K562 (cell line): ENCODE measurements around the gene ATF4. TPM values are rescaled to one million over a fixed set of nuclear protein-coding genes. Genes with fewer than 3 reads are reported as not detected.

Source experiments
- BCLAF1 ChIP-seq, 2 experiments: fragments of 450-650 bp in 1 of 2; IDR thresholded peaks; 2 replicates each; pipeline ENCODE4 v1.6.1; 2011 to 2017; ENCODE audit warnings: low read depth in 2 of 2, antibody characterized with exemption in 1 of 2, borderline replicate concordance in 1 of 2, low read length in 1 of 2, mild to moderate bottlenecking in 1 of 2, mixed read lengths in 1 of 2; ENCODE audit not compliant: control insufficient read depth in 1 of 2
- CBX2 ChIP-seq: fragments of 200-600 bp; sonication (generic); IDR thresholded peaks from one replicate; pipeline ENCODE4 v1.6.1; 2012; ENCODE audit warnings: mild to moderate bottlenecking, low read length, inconsistent platforms; ENCODE audit not compliant: insufficient read depth, poor library complexity, severe bottlenecking
- GTF2E2 ChIP-seq: fragments of 200-800 bp; sonication (Bioruptor generic); IDR thresholded peaks from 2 replicates; pipeline ENCODE4 v1.6.1; 2016; ENCODE audit warnings: missing genetic modification characterization, missing compliant biosample characterization
- HBP1 ChIP-seq: fragments of 450-650 bp; formaldehyde crosslinking; IDR thresholded peaks from 2 replicates; pipeline ENCODE4 v1.4.0; 2022; ENCODE audit warnings: missing genetic modification characterization
- HDGF ChIP-seq: fragments of 450-650 bp; IDR thresholded peaks from 2 replicates; pipeline ENCODE4 v1.6.1; 2016
- HES1 ChIP-seq: fragments of 450-650 bp; IDR thresholded peaks from 2 replicates; pipeline ENCODE4 v1.6.1; 2016; ENCODE audit warnings: low read depth, mild to moderate bottlenecking, moderate library complexity
- LARP7 ChIP-seq: fragments of 450-650 bp; IDR thresholded peaks from 2 replicates; pipeline ENCODE4 v1.6.1; 2016
- NKRF ChIP-seq: fragments of 450-650 bp; IDR thresholded peaks from 2 replicates; pipeline ENCODE4 v1.6.1; 2016; ENCODE audit warnings: borderline replicate concordance
- PHTF2 ChIP-seq: fragments of 250-450 bp; sonication (Bioruptor Pico); IDR thresholded peaks from 2 replicates; pipeline ENCODE4 v1.5.0; 2021; ENCODE audit warnings: mild to moderate bottlenecking
- RHOXF2B ChIP-seq: fragments of 250-450 bp; sonication (Bioruptor Pico); conservative IDR thresholded peaks from 2 replicates; pipeline ENCODE4 v1.5.1; 2021
- SIX5 ChIP-seq, 2 experiments: IDR thresholded peaks; 2 replicates each; pipeline ENCODE4 v1.6.1; 2011; ENCODE audit warnings: low read length in 2 of 2, borderline replicate concordance in 1 of 2, low read depth in 1 of 2, mild to moderate bottlenecking in 1 of 2, moderate library complexity in 1 of 2; ENCODE audit not compliant: insufficient read depth in 1 of 2
- TEAD4 ChIP-seq, 2 experiments: sonication (generic) in 1 of 2; formaldehyde crosslinking in 1 of 2; IDR thresholded peaks; 2 replicates each; pipeline versions ENCODE4 v1.6.1 to v1.8.0; 2012 to 2022; ENCODE audit warnings: borderline replicate concordance in 1 of 2, inconsistent platforms in 1 of 2, low read length in 1 of 2, mild to moderate bottlenecking in 1 of 2, missing genetic modification reagents in 1 of 2
- THRAP3 ChIP-seq: fragments of 450-650 bp; IDR thresholded peaks from 2 replicates; pipeline ENCODE4 v1.6.1; 2016; ENCODE audit warnings: mild to moderate bottlenecking, inconsistent platforms, borderline replicate concordance
- XRCC5 ChIP-seq: fragments of 200-400 bp; formaldehyde crosslinking; IDR thresholded peaks from 2 replicates; pipeline ENCODE4 v1.6.1; 2017; ENCODE audit warnings: low read depth, mild to moderate bottlenecking, low read length
- ZBTB49 ChIP-seq: sonication (generic); formaldehyde crosslinking; IDR thresholded peaks from 2 replicates; pipeline ENCODE4 v1.8.0; 2022; ENCODE audit warnings: missing genetic modification reagents, mild to moderate bottlenecking, borderline replicate concordance
- ZNF124 ChIP-seq: sonication (generic); formaldehyde crosslinking; IDR thresholded peaks from 2 replicates; pipeline ENCODE4 v1.8.1; 2022; ENCODE audit warnings: missing genetic modification reagents
- ZNF785 ChIP-seq: fragments of 250-450 bp; sonication (Bioruptor Pico); IDR thresholded peaks from 2 replicates; pipeline ENCODE4 v1.4.0; 2020; ENCODE audit warnings: mild to moderate bottlenecking
- polyA plus RNA-seq, 8 experiments: library from polyadenylated mRNA; depleted of rRNA in 4 of 8; stranded (reverse) in 5 of 8; unstranded in 3 of 8; fragments of >200 nt; fragmentation: Nextera tagmentation in 2 of 8; fragmentation: Illumina TruSeq in 1 of 8; extraction: Ambion mirVana in 2 of 8; extraction: Trizol in 1 of 8; gene quantifications; 2 replicates each; pipeline versions ENCODE4 v1.2.1 to v1.2.3, GENCODE V29; 2011 to 2014; ENCODE audit warnings: inconsistent platforms in 1 of 8, missing spikeins in 1 of 8
- total RNA-seq, 7 experiments: library from RNA; depleted of rRNA in 6 of 7; stranded (reverse); fragments of >200 nt in 6 of 7; fragmentation: Illumina TruSeq in 2 of 7; extraction: Trizol in 2 of 7; gene quantifications; 2 replicates each; pipeline versions ENCODE4 v1.2.1 to v1.2.3, GENCODE V29; 2011 to 2021; ENCODE audit warnings: low replicate concordance in 1 of 7

ATF4 gene
- total and polyA plus RNA-seq, 9 of the 15 experiments (the other 6 are each of a cell fraction or from before 2014, with no cell fraction given), result 93.1 to 723 (median 355) TPM

- no peak for TF ChIP-seq BCLAF1 (IDR thresholded peaks at IDR 0.05; ENCODE audit: borderline replicate concordance in 1 of 2, control insufficient read depth in 1 of 2, low read depth in 2 of 2, low read length in 1 of 2)
- TF ChIP-seq HES1, result no peak
- TF ChIP-seq LARP7, result no peak
- no peak for TF ChIP-seq GTF2E2 (tag)
- no peak for TF ChIP-seq PHTF2 (CRISPR knock-in tag)
- no peak for TF ChIP-seq HDGF
- no peak for TF ChIP-seq ZBTB49
- TF ChIP-seq RHOXF2B (CRISPR knock-in tag), result no peak
- TF ChIP-seq HBP1 (CRISPR knock-in tag), result no peak
- no peak; the same call in 1 of the 2 replicates for TF ChIP-seq NKRF
- no peak for TF ChIP-seq CBX2
- no peak; the same call in 1 of the 2 replicates for TF ChIP-seq TEAD4 (IDR thresholded peaks at IDR 0.05; ENCODE audit: low read length)
- no peak for TF ChIP-seq TEAD4 (CRISPR knock-in tag; IDR thresholded peaks at IDR 0.05; ENCODE audit: borderline replicate concordance)
- TF ChIP-seq ZNF124 (CRISPR knock-in tag), result no peak
- TF ChIP-seq SIX5 (IDR thresholded peaks at IDR 0.05; ENCODE audit: borderline replicate concordance in 1 of 2, insufficient read depth in 1 of 2, low read depth in 1 of 2, low read length in 2 of 2), result no peak
- TF ChIP-seq THRAP3, result no peak
- TF ChIP-seq ZNF785 (CRISPR knock-in tag), result no peak
- TF ChIP-seq XRCC5, result no peak
These were observed 12.1 kb downstream of the ATF4 start, which contains the start of gene RPS19BP1 (continued) for GRCh38 chr22:39532215-39533073.
